ENCODE results near the gene OR2C1. TPM values are rescaled to one million over a fixed set of nuclear protein-coding genes. Genes with fewer than 3 reads are reported as not detected.

Gene OR2C1
- total RNA-seq, result not detected

DNA sequence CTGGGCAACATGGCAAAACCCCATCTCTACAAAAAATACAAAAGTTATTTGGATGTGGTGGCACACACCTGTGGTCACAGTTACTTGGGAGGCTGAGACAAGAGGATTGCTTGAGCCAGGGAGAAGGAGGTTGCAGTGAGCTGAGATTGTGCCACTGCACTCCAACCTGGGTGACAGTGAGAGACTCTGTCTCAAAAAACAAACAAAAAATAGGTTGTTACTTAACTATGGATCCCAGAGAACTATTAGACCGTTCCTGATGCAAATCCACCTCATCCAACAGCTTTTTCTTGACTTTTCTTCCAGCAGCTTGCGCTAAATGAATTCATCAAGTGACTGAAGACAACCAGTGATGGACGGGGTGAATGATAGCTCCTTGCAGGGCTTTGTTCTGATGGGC is at the start of gene OR2C1:
Gene OR2C1 (plus strand): TSS at position 301 of the 400 bp plus-strand sequence. CDS start 52 bp downstream, at position 353.
- Mint-ChIP-seq H3K9me3 (peaks cover 5% of the 10 kb centered on the region), H3K27me3 (peaks cover 14 to 39% of the 10 kb centered on the region in 2 donors), H3K27ac (no peak within 1 kb of the TSS), H3K36me3 (peaks cover 20% of the 10 kb centered on the region), H3K4me1 (ENCODE audit: low read depth in 2 of 2) (no peaks in the 10 kb centered on the region), H3K4me3 (no peak within 1 kb of the TSS)
- ATAC-seq, result no peak
- no peak for DNase-seq (ENCODE audit: low spot score)

DNA sequence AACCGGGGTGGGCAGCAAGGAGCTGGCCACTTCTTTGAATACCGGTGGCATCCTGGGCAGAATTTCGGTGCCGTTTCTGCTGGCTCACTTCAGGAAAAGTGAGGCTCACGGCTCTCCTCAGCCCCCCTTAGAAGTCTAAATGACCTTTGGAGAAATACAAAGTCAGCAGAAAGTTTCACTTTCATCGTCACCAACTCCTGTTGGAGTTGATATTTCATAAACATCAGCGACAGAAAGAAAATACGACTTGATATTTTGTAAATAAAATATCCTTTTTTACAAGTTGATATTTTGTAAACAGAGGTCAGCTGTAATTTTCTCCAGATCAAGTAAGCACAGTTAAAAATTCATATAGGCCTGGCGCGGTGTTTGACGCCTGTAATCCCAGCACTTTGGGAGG is 49.6 kb upstream of the OR2C1 start:
- Mint-ChIP-seq H3K4me3 (peak overlapping the region; percentile 77), H3K27ac (peak overlapping the region; percentile 63 to 76), H3K27me3 (no peaks in the 10 kb centered on the region), H3K36me3 (peaks cover 42% of the 10 kb centered on the region), H3K9me3 (peaks cover 12% of the 10 kb centered on the region), H3K4me1 (ENCODE audit: low read depth in 2 of 2) (peaks cover 9 to 19% of the 10 kb centered on the region in 2 donors)
- DNase-seq (ENCODE audit: low spot score) (no peak), ATAC-seq (no peak)

DNA sequence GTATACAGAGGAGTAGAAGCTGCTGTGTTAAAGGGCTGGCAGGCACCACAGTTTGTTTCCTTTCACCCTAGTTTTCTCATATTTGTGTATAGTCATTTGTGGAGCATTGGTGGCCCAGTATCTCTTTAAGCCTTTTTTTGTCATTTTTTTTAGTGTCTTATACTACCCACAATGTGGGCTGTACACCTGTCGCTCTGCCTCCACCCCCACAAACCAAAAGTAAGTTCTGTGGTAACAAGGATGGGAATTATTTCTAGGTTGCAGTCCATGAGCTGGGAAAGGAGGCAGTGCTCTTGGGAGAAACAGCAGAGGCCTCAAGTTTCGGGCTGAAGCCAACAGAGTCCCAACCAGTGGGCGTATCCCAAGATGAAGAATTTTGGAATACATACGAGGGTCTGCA is 44.2 kb upstream of the OR2C1 start:
- no peak overlapping the region for H3K27ac Mint-ChIP-seq

DNA sequence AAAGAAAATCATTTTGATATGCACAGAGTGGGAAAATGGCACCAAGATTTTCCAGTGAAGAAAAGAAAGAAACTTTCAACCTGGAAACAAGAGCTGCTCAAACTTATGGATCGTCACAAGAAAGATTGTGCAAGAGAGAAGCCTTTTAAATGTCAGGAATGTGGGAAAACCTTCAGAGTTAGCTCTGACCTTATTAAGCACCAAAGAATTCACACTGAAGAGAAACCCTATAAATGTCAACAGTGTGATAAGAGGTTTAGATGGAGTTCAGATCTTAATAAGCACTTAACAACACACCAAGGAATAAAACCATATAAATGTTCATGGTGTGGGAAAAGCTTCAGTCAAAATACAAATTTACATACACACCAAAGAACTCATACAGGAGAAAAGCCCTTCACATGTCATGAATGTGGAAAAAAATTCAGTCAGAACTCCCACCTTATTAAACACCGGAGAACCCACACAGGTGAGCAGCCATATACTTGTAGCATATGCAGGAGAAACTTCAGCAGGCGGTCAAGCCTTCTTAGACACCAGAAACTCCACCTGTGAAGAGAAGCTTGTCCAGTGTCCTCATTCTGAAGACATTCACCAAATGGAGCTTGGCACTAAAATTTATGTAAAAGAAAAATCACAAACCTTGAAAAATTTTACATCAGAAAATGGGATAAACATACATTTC is 38.2 kb upstream of the OR2C1 start:
- Mint-ChIP-seq H3K36me3 (peaks cover 88% of the 10 kb centered on the region), H3K27ac (no peak overlapping the region), H3K9me3 (peaks cover 39% of the 10 kb centered on the region), H3K4me1 (ENCODE audit: low read depth in 2 of 2) (no peaks in the 10 kb centered on the region), H3K4me3 (no peak overlapping the region), H3K27me3 (no peaks in the 10 kb centered on the region)
- DNase-seq (ENCODE audit: low spot score) (no peak), ATAC-seq (no peak)

More for the DNA sequence above, 44.2 kb upstream of the OR2C1 start:
- DNase-seq (ENCODE audit: low spot score) (no peak), ATAC-seq (no peak)
- H3K4me1 Mint-ChIP-seq (ENCODE audit: low read depth in 2 of 2), result peaks cover 0 to 12% of the 10 kb centered on the region in 2 donors
- peaks cover 34% of the 10 kb centered on the region for H3K9me3 Mint-ChIP-seq
- no peak overlapping the region for H3K4me3 Mint-ChIP-seq
- no peaks in the 10 kb centered on the region for H3K27me3 Mint-ChIP-seq
- H3K36me3 Mint-ChIP-seq, result peaks cover 80% of the 10 kb centered on the region

DNA sequence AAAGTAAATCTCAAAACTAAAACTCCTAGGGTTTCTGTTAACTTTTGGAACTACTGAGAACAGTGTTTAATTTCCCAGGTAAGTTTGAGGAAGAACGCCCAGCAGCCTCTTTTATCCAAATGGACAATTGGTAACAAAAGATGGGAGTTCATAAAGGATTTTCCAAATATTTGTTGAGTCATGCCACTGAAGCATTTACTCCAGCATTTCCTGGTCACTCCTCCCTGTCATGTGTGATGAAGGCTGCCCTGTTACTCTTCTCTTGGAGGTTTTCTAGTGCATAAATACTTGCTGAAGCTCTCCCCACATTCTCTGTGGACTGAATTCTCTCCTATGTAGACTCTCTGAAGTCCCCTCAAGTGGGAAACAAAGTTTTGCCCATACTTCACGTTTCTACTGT is 33.9 kb upstream of the OR2C1 start:
- H3K4me1 Mint-ChIP-seq (ENCODE audit: low read depth in 2 of 2), result no peaks in the 10 kb centered on the region
- H3K27ac Mint-ChIP-seq, result no peak overlapping the region

DNA sequence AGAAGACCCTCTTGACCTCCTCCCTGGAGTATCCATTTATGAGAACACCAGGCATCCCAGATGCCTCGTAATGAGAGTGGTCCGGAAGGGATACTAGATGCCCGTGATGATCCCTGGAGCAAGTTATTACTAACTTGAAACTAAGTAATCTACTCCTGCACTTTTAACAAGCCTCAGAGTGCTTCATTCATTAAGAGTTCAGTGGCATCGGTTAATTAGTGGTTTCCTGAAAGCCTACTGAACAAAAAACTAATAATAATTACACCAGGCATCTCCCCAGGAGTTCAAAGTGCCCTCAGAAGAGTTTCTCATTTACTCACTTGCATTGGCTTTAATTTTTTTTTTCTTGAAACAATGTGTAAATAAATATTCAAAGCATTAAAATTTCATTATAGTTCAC is 28.2 kb upstream of the OR2C1 start:
- peaks cover 3% of the 10 kb centered on the region for H3K9me3 Mint-ChIP-seq

More for the DNA sequence above, 33.9 kb upstream of the OR2C1 start:
- ATAC-seq, result no peak
- Mint-ChIP-seq H3K9me3 (peaks cover 15% of the 10 kb centered on the region), H3K36me3 (peaks cover 62% of the 10 kb centered on the region), H3K27me3 (no peaks in the 10 kb centered on the region), H3K4me3 (no peak overlapping the region)
- no peak for DNase-seq (ENCODE audit: low spot score)

DNA sequence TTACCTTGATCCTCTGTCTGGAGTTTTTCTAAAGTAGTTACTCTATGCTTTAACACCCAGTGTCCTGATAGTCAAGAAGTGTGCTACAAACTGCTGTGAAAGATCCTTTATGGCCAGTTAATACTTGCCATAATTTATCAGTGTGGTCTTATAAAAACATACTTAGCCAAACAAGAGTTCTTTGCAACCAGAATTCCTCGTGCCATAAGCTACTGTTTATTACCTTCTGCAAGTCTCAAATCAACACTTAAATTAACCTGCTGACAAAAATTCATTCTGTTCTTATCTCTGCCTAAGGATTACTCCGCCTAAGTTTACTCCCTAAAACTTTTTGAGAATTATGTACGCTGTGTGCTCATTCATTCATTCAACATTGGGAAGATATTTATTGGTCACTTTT is 27.6 kb upstream of the OR2C1 start:
- H3K27me3 Mint-ChIP-seq, result no peaks in the 10 kb centered on the region
- H3K27ac Mint-ChIP-seq, result no peak overlapping the region
- H3K36me3 Mint-ChIP-seq, result peaks cover 20% of the 10 kb centered on the region
- peaks cover 3% of the 10 kb centered on the region for H3K9me3 Mint-ChIP-seq
- H3K4me3 Mint-ChIP-seq, result no peak overlapping the region
- DNase-seq (ENCODE audit: low spot score) (no peak), ATAC-seq (no peak)
- H3K4me1 Mint-ChIP-seq (ENCODE audit: low read depth in 2 of 2), result no peaks in the 10 kb centered on the region

More for the DNA sequence above, 28.2 kb upstream of the OR2C1 start:
- H3K36me3 Mint-ChIP-seq, result peaks cover 24% of the 10 kb centered on the region
- H3K27ac Mint-ChIP-seq, result no peak overlapping the region
- ATAC-seq, result no peak
- DNase-seq (ENCODE audit: low spot score), result no peak
- no peaks in the 10 kb centered on the region for H3K4me1 Mint-ChIP-seq (ENCODE audit: low read depth in 2 of 2)
- no peaks in the 10 kb centered on the region for H3K27me3 Mint-ChIP-seq
- no peak overlapping the region for H3K4me3 Mint-ChIP-seq

DNA sequence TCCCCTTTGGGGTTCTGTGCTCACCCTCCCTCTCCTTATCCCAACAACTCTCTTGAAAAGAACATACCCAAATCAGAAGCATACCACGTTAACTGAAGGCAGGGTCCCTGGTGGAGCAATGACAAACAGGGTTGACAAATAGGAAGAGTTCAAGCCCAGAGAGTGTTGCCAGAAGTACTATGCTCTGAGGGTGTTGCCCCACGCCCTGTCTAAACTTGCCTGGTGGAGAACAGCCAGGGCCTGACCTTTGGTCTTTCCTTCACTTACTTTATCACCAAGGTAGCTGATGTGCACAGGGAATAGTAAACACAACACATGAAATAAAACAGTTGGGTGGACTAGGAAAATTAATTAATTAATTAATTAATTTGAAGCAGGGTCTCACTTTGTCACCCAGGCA is 27.0 kb upstream of the OR2C1 start:
- H3K27ac Mint-ChIP-seq, result no peak overlapping the region
- peaks cover 5% of the 10 kb centered on the region for H3K9me3 Mint-ChIP-seq
- H3K36me3 Mint-ChIP-seq, result peaks cover 15% of the 10 kb centered on the region
- H3K4me3 Mint-ChIP-seq, result no peak overlapping the region
- ATAC-seq, result no peak
- no peaks in the 10 kb centered on the region for H3K4me1 Mint-ChIP-seq (ENCODE audit: low read depth in 2 of 2)
- no peak for DNase-seq (ENCODE audit: low spot score)
- no peaks in the 10 kb centered on the region for H3K27me3 Mint-ChIP-seq

DNA sequence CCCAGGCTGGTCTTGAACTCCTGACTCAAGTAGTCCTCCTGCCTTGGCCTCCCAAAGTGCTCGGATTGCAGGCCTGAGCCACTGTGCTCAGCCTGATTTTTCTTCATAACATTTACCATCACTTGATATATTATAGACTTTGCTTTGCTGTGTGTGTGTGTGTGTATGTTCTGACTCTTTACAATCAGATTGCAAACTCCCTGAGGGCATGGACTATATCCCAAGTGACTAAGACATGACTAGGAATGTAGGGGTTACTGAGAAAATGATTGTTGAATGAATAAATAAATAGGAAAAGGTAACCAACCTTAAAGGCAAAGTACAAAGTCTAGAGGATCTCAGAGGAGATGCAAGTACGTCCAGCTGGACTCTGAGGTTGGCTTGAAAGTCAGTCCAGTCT is 9.6 kb upstream of the OR2C1 start:
- no peak overlapping the region for H3K4me3 Mint-ChIP-seq
- H3K4me1 Mint-ChIP-seq (ENCODE audit: low read depth in 2 of 2), result no peaks in the 10 kb centered on the region
- H3K27me3 Mint-ChIP-seq, result peaks cover under 1 to 11% of the 10 kb centered on the region in 2 donors
- no peaks in the 10 kb centered on the region for H3K9me3 Mint-ChIP-seq
- DNase-seq (ENCODE audit: low spot score) (no peak), ATAC-seq (no peak)
- H3K27ac Mint-ChIP-seq, result no peak overlapping the region
- H3K36me3 Mint-ChIP-seq, result no peaks in the 10 kb centered on the region

DNA sequence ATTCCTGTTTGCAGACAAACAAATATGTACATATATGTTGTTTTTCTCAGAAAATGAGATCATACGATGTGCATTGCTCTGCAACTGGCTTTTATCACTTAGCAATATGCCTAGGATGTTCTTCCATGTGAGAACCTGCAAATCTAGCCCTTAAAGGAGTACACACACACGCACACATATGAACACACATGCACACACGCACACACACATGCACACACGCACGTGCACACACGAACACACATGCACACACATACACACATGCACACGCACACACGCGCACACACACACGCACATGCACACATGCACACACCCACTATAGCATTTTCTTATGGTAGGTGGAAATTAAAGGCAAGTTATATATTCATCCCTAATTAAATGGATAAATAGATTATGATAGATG is 8.1 kb upstream of the OR2C1 start:
- no peaks in the 10 kb centered on the region for H3K36me3 Mint-ChIP-seq
- peaks cover 8 to 11% of the 10 kb centered on the region in 2 donors for H3K27me3 Mint-ChIP-seq
- H3K27ac Mint-ChIP-seq, result no peak overlapping the region
- no peak for DNase-seq (ENCODE audit: low spot score)
- H3K4me1 Mint-ChIP-seq (ENCODE audit: low read depth in 2 of 2), result no peaks in the 10 kb centered on the region
- no peak for ATAC-seq
- H3K4me3 Mint-ChIP-seq, result no peak overlapping the region
- no peaks in the 10 kb centered on the region for H3K9me3 Mint-ChIP-seq

DNA sequence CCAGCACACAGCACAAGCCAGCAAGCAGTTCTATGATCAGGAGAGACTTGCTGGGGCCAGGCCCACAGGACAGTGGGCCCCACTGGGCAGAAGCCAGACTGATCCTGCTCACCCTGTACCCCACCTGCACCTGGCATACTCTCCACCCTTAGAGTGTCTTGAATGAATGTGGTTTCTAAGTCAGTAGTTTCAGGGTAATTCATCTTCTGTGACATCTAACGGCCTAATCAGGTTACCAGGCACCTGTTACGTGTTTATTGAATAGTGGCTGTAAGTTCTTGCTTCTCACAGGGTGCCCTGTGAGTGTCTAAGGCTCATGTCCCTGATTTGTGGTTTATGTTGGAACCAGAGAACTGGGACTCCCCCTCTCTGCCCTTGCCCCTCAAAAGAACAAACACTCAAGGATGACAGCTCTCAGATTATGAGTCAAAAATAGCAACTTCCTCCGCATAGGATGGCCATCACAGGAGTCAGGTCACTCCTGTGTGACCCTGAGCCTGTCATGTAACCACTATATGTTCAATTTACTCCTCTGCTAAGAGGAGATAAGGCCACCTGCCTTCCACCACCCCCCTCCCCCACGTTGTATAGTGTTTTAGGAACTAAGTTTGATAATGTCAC is 7.0 kb upstream of the OR2C1 start:
- DNase-seq (ENCODE audit: low spot score), result no peak
- Mint-ChIP-seq H3K9me3 (no peaks in the 10 kb centered on the region), H3K4me3 (no peak overlapping the region), H3K27ac (no peak overlapping the region), H3K4me1 (ENCODE audit: low read depth in 2 of 2) (no peaks in the 10 kb centered on the region), H3K36me3 (no peaks in the 10 kb centered on the region), H3K27me3 (peaks cover 8 to 11% of the 10 kb centered on the region in 2 donors)
- ATAC-seq, result no peak

DNA sequence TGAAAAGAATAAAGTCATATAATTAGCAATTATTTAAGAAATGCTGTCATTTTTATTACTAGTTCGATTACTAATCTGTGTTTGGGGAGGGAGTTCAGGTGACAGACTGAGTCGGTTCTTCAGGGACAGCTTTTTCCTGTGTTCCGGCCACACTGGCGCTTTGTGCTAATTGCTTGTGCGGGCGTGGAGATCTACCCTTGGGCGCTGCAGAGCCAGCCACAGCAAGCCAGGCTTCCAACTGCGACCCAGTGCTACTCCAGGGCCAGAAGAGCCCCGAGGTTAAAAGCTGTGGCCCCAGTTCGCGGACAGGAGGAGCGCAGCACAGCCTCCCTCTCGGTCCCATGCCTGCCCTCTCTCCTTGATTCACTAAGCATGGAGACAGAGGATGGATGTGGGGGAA is 6.5 kb upstream of the OR2C1 start:
- Mint-ChIP-seq H3K36me3 (peaks cover 1% of the 10 kb centered on the region), H3K27me3 (peaks cover 9 to 11% of the 10 kb centered on the region in 2 donors), H3K4me1 (ENCODE audit: low read depth in 2 of 2) (no peaks in the 10 kb centered on the region), H3K27ac (no peak overlapping the region), H3K4me3 (no peak overlapping the region), H3K9me3 (no peaks in the 10 kb centered on the region)
- ATAC-seq (no peak), DNase-seq (ENCODE audit: low spot score) (no peak)

DNA sequence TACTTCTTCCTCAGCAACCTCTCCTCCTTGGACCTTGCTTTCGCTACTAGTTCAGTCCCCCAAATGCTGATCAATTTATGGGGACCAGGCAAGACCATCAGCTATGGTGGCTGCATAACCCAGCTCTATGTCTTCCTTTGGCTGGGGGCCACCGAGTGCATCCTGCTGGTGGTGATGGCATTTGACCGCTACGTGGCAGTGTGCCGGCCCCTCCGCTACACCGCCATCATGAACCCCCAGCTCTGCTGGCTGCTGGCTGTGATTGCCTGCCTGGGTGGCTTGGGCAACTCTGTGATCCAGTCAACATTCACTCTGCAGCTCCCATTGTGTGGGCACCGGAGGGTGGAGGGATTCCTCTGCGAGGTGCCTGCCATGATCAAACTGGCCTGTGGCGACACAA is 429 bp downstream of the OR2C1 start:
- ATAC-seq (no peak), DNase-seq (ENCODE audit: low spot score) (no peak)
- H3K4me3 Mint-ChIP-seq, result no peak overlapping the region
- peaks cover 5% of the 10 kb centered on the region for H3K9me3 Mint-ChIP-seq
- no peak overlapping the region for H3K27ac Mint-ChIP-seq
- H3K27me3 Mint-ChIP-seq, result peaks cover 18 to 41% of the 10 kb centered on the region in 2 donors
- H3K36me3 Mint-ChIP-seq, result peaks cover 20% of the 10 kb centered on the region
- no peaks in the 10 kb centered on the region for H3K4me1 Mint-ChIP-seq (ENCODE audit: low read depth in 2 of 2)

DNA sequence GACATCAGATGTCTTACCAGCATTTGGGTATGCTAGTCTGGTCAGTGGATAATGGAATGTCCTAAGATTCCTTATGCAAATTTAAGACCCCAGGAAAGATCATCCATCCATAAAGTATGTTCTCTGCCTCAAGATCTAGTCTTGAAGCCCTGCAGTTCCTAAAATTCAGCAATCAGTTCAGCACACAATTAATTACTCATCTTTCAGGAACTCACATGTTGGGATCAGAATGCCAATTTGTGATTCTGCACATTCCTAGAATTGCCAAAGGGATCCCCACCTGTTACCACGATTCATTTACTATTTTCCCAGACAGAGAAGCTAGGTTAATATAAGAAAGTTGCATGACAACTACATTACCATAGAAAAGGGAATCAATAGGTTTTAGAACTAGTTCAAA is 3.2 kb downstream of the OR2C1 start:
- H3K36me3 Mint-ChIP-seq, result peaks cover 20% of the 10 kb centered on the region

More for the DNA sequence above, 3.2 kb downstream of the OR2C1 start:
- Mint-ChIP-seq H3K4me1 (ENCODE audit: low read depth in 2 of 2) (no peaks in the 10 kb centered on the region), H3K9me3 (peaks cover 5% of the 10 kb centered on the region), H3K27ac (no peak overlapping the region), H3K4me3 (no peak overlapping the region), H3K27me3 (peaks cover 23 to 46% of the 10 kb centered on the region in 2 donors)
- DNase-seq (ENCODE audit: low spot score), result no peak
- ATAC-seq, result no peak
